Endothelial cell of umbilical vein (primary cell): Measurements from ENCODE around the gene MINPP1. TPM values are rescaled to one million over a fixed set of nuclear protein-coding genes. Genes with fewer than 3 reads are reported as not detected.

Experiments used
- BruUV-seq: library from RNA; stranded (reverse); fragments of 400-500 nt; replicated peaks from 2 replicates; lab custom pipeline; 2021; lab: Mats Ljungman, UMichigan
- CTCF ChIA-PET: fragments of 300-600, 350-600 bp; sonication (Branson Sonifier 250); formaldehyde crosslinking; loops from one replicate; lab custom pipeline; 2021; ENCODE audit warnings: antibody characterized with exemption, inconsistent platforms; lab: Charles Lee
- POLR2A ChIA-PET: fragments of 300-600, 350-600 bp; sonication (Branson Sonifier 250); formaldehyde crosslinking; loops from one replicate; lab custom pipeline; 2021; ENCODE audit warnings: antibody characterized with exemption, inconsistent platforms; lab: Charles Lee
- DNase-seq: peaks from one replicate; pipeline ENCODE4 v3.0.0-alpha.2; 2011; ENCODE audit warnings: low read depth, low spot score
- FAIRE-seq: peaks from 2 replicates; lab custom pipeline; 2011; peaks lifted over from hg19 to GRCh38; lab: Jason Lieb, UNC
- H2AFZ ChIP-seq: 2 replicates; pipeline ENCODE4 v1.6.0; 2012; ENCODE audit warnings: low read depth, low read length, control low read depth, inconsistent platforms
- H3K27ac ChIP-seq: 2 replicates; pipeline ENCODE4 v1.5.1; 2011; ENCODE audit warnings: low read depth, mild to moderate bottlenecking, control low read depth, low read length, moderate library complexity; ENCODE audit not compliant: insufficient read depth
- H3K27me3 ChIP-seq, 2 experiments: 2 replicates each; pipeline versions ENCODE4 v1.6.0 to v1.6.1; 2011; ENCODE audit warnings: low read length in 2 of 2, mixed read lengths in 1 of 2; ENCODE audit not compliant: control insufficient read depth in 2 of 2, insufficient read depth in 2 of 2
- H3K36me3 ChIP-seq, 2 experiments: 2 replicates in 1 of 2; 3 replicates in 1 of 2; pipeline ENCODE4 v1.5.1; 2011; ENCODE audit warnings: low read length in 2 of 2, mild to moderate bottlenecking in 1 of 2, moderate library complexity in 1 of 2; ENCODE audit not compliant: control insufficient read depth in 2 of 2, insufficient read depth in 2 of 2; ENCODE audit errors: extremely low read depth in 1 of 2
- H3K4me1 ChIP-seq: 3 replicates; pipeline ENCODE4 v1.5.1; 2011; ENCODE audit warnings: mild to moderate bottlenecking, low read length; ENCODE audit not compliant: control insufficient read depth, insufficient read depth; ENCODE audit errors: extremely low read depth
- H3K4me2 ChIP-seq: 2 replicates; pipeline ENCODE4 v1.6.1; 2011; ENCODE audit warnings: low read length, control low read depth, mixed read lengths; ENCODE audit not compliant: insufficient read depth
- H3K4me3 ChIP-seq, 3 experiments: fragments of 200-600 bp in 1 of 3; sonication (generic), shearing (Covaris generic) in 1 of 3; replicated peaks in 1 of 3; 2 replicates each; pipeline ENCODE4 v1.5.1; 2011 to 2016; ENCODE audit warnings: control low read depth in 3 of 3, low read length in 3 of 3, mild to moderate bottlenecking in 2 of 3, inconsistent platforms in 1 of 3, low read depth in 1 of 3, moderate library complexity in 1 of 3; ENCODE audit not compliant: insufficient read depth in 1 of 3
- H3K79me2 ChIP-seq: 2 replicates; pipeline ENCODE4 v1.6.0; 2012; ENCODE audit warnings: low read length, inconsistent platforms; ENCODE audit not compliant: control insufficient read depth, insufficient read depth
- H3K9ac ChIP-seq: replicated peaks from 2 replicates; pipeline ENCODE3; 2011; ENCODE audit warnings: low read length, control low read depth; ENCODE audit not compliant: insufficient read depth; ENCODE audit errors: extremely low read depth
- H3K9me1 ChIP-seq: replicated peaks from 3 replicates; pipeline ENCODE4 v1.6.0; 2011; ENCODE audit warnings: mild to moderate bottlenecking, low read length; ENCODE audit not compliant: control insufficient read depth, insufficient read depth; ENCODE audit errors: extremely low read depth
- H3K9me3 ChIP-seq: replicated peaks from 2 replicates; pipeline ENCODE4 v1.5.1; 2012; ENCODE audit warnings: low read length, inconsistent platforms; ENCODE audit not compliant: control insufficient read depth, insufficient read depth
- H4K20me1 ChIP-seq: replicated peaks from 2 replicates; pipeline ENCODE3; 2011; ENCODE audit warnings: mild to moderate bottlenecking, low read length; ENCODE audit not compliant: control insufficient read depth, insufficient read depth; ENCODE audit errors: extremely low read depth
- CTCF ChIP-seq, 2 donors: IDR thresholded peaks; 1 replicate in 1 of 2; 2 replicates in 1 of 2; pipeline ENCODE4 v1.5.1; 2011; ENCODE audit warnings: low read length in 2 of 2, mild to moderate bottlenecking in 2 of 2, moderate library complexity in 2 of 2, control low read depth in 1 of 2, inconsistent platforms in 1 of 2, low read depth in 1 of 2; ENCODE audit not compliant: insufficient read depth in 1 of 2; ENCODE audit errors: extremely low read depth in 1 of 2
- EZH2 ChIP-seq: IDR thresholded peaks from 2 replicates; pipeline ENCODE4 v1.6.1; 2012; ENCODE audit warnings: borderline replicate concordance, low read depth, mild to moderate bottlenecking, moderate library complexity, low read length, inconsistent platforms; ENCODE audit not compliant: severe bottlenecking
- FOS ChIP-seq: IDR thresholded peaks from 2 replicates; pipeline ENCODE4 v1.6.1; 2011; ENCODE audit warnings: mild to moderate bottlenecking, low read length, moderate library complexity, borderline replicate concordance; ENCODE audit not compliant: insufficient read depth
- GATA2 ChIP-seq: IDR thresholded peaks from 2 replicates; pipeline ENCODE4 v1.7.0; 2011; ENCODE audit warnings: low read depth, mild to moderate bottlenecking, moderate library complexity, mixed read lengths, low read length; ENCODE audit not compliant: insufficient read length, insufficient read depth
- JUN ChIP-seq: IDR thresholded peaks from 2 replicates; pipeline ENCODE4 v1.6.1; 2011; ENCODE audit warnings: borderline replicate concordance, low read depth; ENCODE audit not compliant: insufficient read length, insufficient read depth
- MAX ChIP-seq: IDR thresholded peaks from 2 replicates; pipeline ENCODE4 v1.6.1; 2011; ENCODE audit not compliant: insufficient read depth, insufficient read length
- MYC ChIP-seq: IDR thresholded peaks from one replicate; pipeline ENCODE4 v1.6.1; 2011; ENCODE audit warnings: mild to moderate bottlenecking, low read depth, low read length
- POLR2A ChIP-seq: IDR thresholded peaks from 2 replicates; pipeline ENCODE4 v1.6.1; 2012; ENCODE audit warnings: low read depth, mild to moderate bottlenecking, control low read depth, low read length
- POLR2AphosphoS5 ChIP-seq: IDR thresholded peaks from 2 replicates; pipeline ENCODE4 v1.6.1; 2012; ENCODE audit warnings: low read depth, mild to moderate bottlenecking, control low read depth, low read length, moderate library complexity; ENCODE audit not compliant: insufficient read depth
- dilution Hi-C: fragments of 300-500 bp; cut with MboI; formaldehyde crosslinking; loops from one replicate; pipeline ENCODE4 v1.15.0; 2019; ENCODE audit warnings: low sequenced_read_pairs; ENCODE audit not compliant: extremely low pct_ligation_motif_present
- intact Hi-C: fragments of 100-400 bp; cut with micrococcal nuclease; formaldehyde crosslinking; loops from one replicate; pipeline ENCODE4 v1.10.0; 2022
- polyA plus RNA-seq, 4 experiments: library from polyadenylated mRNA; depleted of rRNA in 3 of 4; stranded (reverse) in 3 of 4; unstranded in 1 of 4; fragments of >200 nt; gene quantifications; 2 replicates each; pipeline versions ENCODE4 v1.2.1 to v1.2.3, GENCODE V29; 2011 to 2012; ENCODE audit warnings: missing spikeins in 1 of 4
- total RNA-seq: library from RNA; stranded (reverse); gene quantifications from 2 replicates; pipeline ENCODE4 v1.2.3, GENCODE V29; 2021

MINPP1 gene
- total and polyA plus RNA-seq, 2 donors (not counting 3 experiments of a cell fraction or from before 2014, with no cell fraction given) = 11.7 to 23.8 TPM

GRCh38 chr10:87578842-87579401 is 74.2 kb downstream of the MINPP1 start:
- Histone ChIP-seq H3K9me3 (no peaks in the 10 kb centered on the region), H3K27me3 (peaks cover 27 to 28% of the 10 kb centered on the region in 2 experiments), H3K4me2 (no peak overlapping the region), H2AFZ (no peak overlapping the region), H3K79me2 (no peaks in the 10 kb centered on the region), H3K36me3 (no peaks in the 10 kb centered on the region), H3K9me1 (no peaks in the 10 kb centered on the region), H3K4me3 (no peak overlapping the region), H3K27ac (no peak overlapping the region), H3K4me1 (no peaks in the 10 kb centered on the region), H3K9ac (no peak overlapping the region), H4K20me1 (no peaks in the 10 kb centered on the region)
- no peak for TF ChIP-seq MAX
- TF ChIP-seq EZH2 = no peak
- no peak for TF ChIP-seq CTCF (IDR thresholded peaks at IDR 0.05; ENCODE audit: extremely low read depth in 1 of 2, insufficient read depth in 1 of 2, low read depth in 1 of 2, low read length in 2 of 2)
- no peak for TF ChIP-seq FOS
- TF ChIP-seq JUN = no peak
- TF ChIP-seq MYC = no peak
- TF ChIP-seq POLR2AphosphoS5 = no peak
- TF ChIP-seq GATA2 = no peak
- TF ChIP-seq POLR2A = no peak
- intact Hi-C loops = no loop called here
- ChIA-PET POLR2A (no interaction called here), CTCF (no interaction called here)
- BruUV-seq = no TSS peak
- DNase-seq (no peak), FAIRE-seq (no peak)
- dilution Hi-C loops = no loop called here
